OCI-LY1 (cell line): ENCODE results near the gene ZNF181.

ENCODE experiments used
- CTCF ChIP-seq: fragments of 200-600 bp; sonication (generic), shearing (Covaris generic); IDR thresholded peaks from 2 replicates; pipeline ENCODE4 v1.5.1; 2017; ENCODE audit warnings: mild to moderate bottlenecking, antibody characterized with exemption, low read length, moderate library complexity, mixed read lengths
- EZH2 ChIP-seq: fragments of 200-600 bp; sonication (generic), shearing (Covaris generic); IDR thresholded peaks from 2 replicates; pipeline ENCODE4 v1.8.0; 2017; ENCODE audit warnings: borderline replicate concordance, mixed run types, mild to moderate bottlenecking, antibody characterized with exemption, low read length, moderate library complexity, mixed read lengths

GRCh38 chr19:34767951-34768350 is 33.9 kb downstream of the ZNF181 start:
- TF ChIP-seq CTCF (no peak), EZH2 (no peak)
